GM12891 (cell line): ENCODE results near the gene ANKS1B.

ENCODE experiments used
- POLR2A ChIP-seq: IDR thresholded peaks from 2 replicates; pipeline ENCODE4 v1.6.1; 2011; ENCODE audit warnings: low read depth, low read length, control low read depth
- POLR2AphosphoS5 ChIP-seq: IDR thresholded peaks from 2 replicates; pipeline ENCODE4 v1.6.1; 2011; ENCODE audit warnings: low read depth, low read length, control low read depth
- POU2F2 ChIP-seq: IDR thresholded peaks from 2 replicates; pipeline ENCODE4 v1.6.1; 2011; ENCODE audit warnings: low read depth, mild to moderate bottlenecking, control low read depth, low read length, moderate library complexity
- SPI1 ChIP-seq: IDR thresholded peaks from 2 replicates; pipeline ENCODE4 v1.6.1; 2011; ENCODE audit warnings: low read depth, low read length, control low read depth
- TAF1 ChIP-seq: IDR thresholded peaks from 2 replicates; pipeline ENCODE4 v1.6.1; 2011; ENCODE audit warnings: low read depth, low read length, control low read depth

- TF ChIP-seq POLR2AphosphoS5 = no peak
- no peak for TF ChIP-seq POLR2A
- no peak for TF ChIP-seq SPI1
- no peak for TF ChIP-seq TAF1
- TF ChIP-seq POU2F2 = no peak
These were observed 928.5 kb downstream of the ANKS1B start for GRCh38 chr12:99056186-99056585.
